ENCODE measurements around the gene UCHL5.
"Not testable (repeated sequence)": the region's sequence is repeated elsewhere in the genome, so short reads cannot be mapped to it uniquely, and the experiment has no call there.

The UCHL5 gene

GRCh38 chr1:193062698-193063463 is 3.7 kb upstream of the UCHL5 start:
- DNase-seq, result no peak

- DNase-seq, result peak in 1 of 2 donors; percentile 15
Observed at GRCh38 chr1:193060938-193061337, 1.8 kb upstream of the UCHL5 start.

- no peak for DNase-seq
Observed at GRCh38 chr1:193060406-193060805, 1.2 kb upstream of the UCHL5 start.

- DNase-seq, result no peak
Observed at GRCh38 chr1:193060115-193060403, 899 bp upstream of the UCHL5 start.

DNA sequence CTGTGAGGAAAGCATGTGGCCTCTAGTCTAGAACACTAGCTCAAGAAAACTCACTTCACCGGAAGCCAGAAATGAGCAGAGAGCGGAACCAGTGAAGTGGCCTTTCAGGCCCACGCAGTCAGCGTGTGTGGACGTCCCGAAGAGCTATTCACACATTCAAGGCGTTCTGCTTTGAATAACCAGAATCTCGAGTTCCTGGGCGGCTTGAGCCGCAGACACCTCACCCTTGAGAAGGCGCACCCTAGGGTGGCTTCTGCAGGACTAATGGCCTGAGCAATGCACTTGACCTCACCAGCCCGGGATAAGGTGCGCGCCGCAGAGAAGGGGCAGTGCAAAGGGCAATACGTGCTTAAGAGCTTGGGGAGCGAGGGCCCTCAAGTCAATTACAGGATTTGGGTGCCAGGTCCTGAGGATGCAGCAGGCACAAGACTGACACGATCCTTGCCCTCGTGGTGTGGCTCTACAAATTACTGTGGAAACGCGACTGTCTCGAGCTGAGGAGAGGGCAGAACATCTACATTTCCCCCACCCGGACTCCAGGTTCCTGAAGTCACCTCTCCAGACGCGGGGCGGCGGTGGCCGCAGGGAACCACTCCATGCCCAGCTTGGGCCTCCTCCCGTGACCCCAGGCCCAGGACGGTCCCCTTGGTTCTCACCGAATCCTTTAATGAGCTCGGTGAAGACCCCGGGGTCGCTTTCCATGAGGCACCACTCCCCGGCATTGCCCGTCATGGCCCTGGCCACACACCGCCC is 455 bp downstream of the UCHL5 start:
- DNase-seq, result peak; percentile 77 to 78

DNA sequence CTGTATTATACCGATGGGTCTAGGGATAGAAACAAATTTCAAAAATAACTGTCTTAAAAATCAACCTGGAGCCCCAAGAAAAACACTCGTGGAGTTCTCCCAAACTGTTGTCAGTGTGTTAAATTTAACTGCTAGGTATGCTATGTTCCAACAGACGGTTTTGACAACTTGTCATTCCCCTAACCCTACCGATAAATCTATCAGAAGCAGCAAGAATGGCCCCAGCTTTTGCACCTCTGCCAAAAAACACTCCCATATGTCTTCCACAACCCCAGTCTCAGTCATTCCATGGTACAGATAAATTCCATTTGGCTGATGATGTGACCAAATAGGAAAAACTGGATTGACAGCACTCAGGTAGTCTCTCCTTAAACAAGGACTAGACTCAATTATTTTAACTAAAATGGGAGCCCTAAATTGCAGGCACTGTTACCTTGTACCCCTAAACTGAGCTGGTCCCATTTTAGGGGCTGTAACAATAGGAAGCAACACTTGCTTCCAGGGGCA is 4.9 kb downstream of the UCHL5 start:
- DNase-seq, result no peak

DNA sequence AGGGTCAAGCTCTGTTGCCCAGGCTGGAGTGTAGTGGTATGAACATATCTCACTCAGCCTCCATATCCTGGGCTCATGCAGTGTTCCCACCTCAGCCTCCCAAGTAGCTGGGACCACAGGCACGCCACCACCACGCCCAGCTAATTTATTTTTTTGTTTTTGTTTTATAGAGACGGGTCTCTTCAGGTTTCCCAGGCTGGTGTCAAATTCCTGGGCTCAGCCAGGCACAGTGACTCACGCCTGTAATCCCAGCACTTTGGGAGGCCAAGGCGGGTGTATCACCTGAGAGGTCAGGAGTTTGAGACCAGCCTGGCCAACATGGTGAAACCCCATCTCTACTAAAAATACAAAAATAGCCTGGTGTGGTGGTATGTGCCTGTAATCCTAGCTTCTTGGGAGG is 10.2 kb downstream of the UCHL5 start:
- DNase-seq, result not testable (repeated sequence)

- DNase-seq, result no peak
Observed at GRCh38 chr1:193042766-193043691, 16.1 kb downstream of the UCHL5 start.

GRCh38 chr1:193040011-193040410 is 19.1 kb downstream of the UCHL5 start:
- DNase-seq, result no peak

GRCh38 chr1:193036337-193037047 is 22.7 kb downstream of the UCHL5 start:
- DNase-seq, result no peak

DNA sequence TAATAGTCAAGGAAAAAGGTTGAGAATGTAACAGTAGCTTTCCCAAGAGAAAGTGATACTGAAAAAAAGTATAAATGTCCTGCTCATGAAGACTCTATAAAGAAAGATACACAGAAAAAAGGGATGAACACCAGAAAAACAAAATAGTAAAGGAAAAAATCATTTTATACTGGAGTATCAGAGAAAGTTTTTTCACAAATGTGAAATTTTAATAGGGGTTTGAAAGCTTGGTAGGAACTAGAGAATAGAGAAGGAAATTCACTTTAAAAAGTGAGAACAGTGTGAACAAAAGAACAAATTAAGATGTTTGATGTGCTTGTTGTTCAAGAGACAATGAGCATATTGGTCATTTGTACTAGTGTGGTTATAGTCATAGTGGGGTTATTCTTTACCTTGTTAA is 25.6 kb downstream of the UCHL5 start:
- no peak for DNase-seq

DNA sequence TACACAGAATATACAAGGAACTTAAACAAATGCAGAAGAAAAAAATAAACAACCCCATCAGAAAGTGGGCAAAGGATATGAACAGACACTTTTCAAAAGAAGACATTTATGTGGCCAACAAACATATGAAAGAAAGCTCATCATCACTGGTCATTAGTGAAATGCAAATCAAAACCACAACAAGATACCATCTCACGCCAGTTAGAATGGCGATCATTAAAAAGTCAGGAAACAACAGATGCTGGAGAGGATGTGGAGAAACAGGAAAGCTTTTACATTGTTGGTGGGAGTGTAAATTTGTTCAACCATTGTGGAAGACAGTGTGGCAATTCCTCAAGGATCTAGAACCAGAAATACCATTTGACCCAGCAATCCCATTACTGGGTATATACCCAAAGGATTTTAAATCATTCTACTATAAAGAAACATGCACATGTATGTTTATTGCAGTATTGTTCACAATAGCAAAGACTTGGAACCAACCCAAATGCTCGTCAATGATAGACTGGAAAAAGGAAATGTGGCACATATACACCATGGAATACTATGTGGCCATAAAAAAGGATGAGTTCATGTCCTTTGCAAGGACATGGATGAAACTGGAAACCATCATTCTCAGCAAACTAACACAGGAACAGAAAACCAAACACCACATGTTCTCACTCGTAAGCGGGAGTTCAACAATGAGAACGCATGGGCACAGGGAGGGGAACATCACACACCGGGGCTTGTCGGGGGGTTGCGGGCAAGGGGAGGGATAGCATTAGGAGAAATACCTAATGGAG is 26.3 kb downstream of the UCHL5 start:
- not testable (repeated sequence) for DNase-seq

GRCh38 chr1:193031431-193031830 is 27.7 kb downstream of the UCHL5 start:
- DNase-seq, result no peak

- DNase-seq, result no peak
Observed at GRCh38 chr1:193030280-193030679, 28.9 kb downstream of the UCHL5 start.

- no peak for DNase-seq
Observed at GRCh38 chr1:193025218-193025617, 33.9 kb downstream of the UCHL5 start.

- peak; percentile 50 to 87 for DNase-seq
Observed at GRCh38 chr1:193019442-193020026, 39.6 kb downstream of the UCHL5 start.

- no peak for DNase-seq
Observed at GRCh38 chr1:193016788-193017187, 42.4 kb downstream of the UCHL5 start.

DNA sequence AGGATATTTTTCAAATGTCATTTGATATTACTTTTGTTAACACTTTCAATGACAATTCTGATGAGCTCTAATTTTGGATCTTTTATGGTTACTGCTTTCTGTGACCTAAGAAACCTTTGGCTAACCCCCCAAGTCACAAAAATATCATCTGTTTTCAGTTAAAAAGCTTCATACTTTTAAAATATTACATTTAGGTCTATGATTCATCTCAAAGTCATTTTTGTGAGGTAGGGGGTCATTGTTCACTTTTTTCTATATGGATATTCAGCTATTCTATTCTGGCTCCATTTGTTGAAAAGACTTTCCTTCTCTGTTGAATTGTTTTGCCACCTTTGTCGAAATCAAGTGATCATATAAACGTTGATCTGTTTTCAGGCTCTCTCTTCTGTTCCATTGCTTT is 44.8 kb downstream of the UCHL5 start:
- DNase-seq, result no peak

DNA sequence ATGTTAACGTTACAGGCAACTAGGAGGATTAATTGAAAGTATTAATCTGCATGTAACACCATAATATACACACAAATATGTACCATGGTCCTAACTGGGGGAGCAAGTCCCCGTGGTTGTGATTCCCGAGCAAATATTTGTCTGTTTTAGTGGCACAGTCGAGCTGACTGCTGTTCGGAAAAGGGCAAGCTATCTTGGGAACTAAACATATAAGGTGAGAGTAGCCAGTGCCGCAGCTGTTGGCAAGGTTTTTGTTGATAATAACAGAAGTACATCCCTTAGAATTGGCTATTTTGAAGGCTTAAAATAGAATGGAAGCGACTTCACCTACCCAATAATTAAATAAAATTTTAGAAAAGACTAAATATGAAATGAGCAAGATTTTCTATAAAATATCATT is 45.5 kb downstream of the UCHL5 start:
- no peak for DNase-seq

- DNase-seq, result peak; percentile 6 to 29
Observed at GRCh38 chr1:193013005-193013404, 46.2 kb downstream of the UCHL5 start.

- peak; percentile 1 to 17 for DNase-seq
Observed at GRCh38 chr1:193011406-193011805, 47.8 kb downstream of the UCHL5 start.
